HFFc6 (cell line): Measurements from ENCODE around the gene PSRC1. TPM values are rescaled to one million over a fixed set of nuclear protein-coding genes. Genes with fewer than 3 reads are reported as not detected.
"Not testable (repeated sequence)": the region's sequence is repeated elsewhere in the genome, so short reads cannot be mapped to it uniquely, and the experiment has no call there.

Source experiments
- DNase-seq: peaks from one replicate; pipeline ENCODE4 v3.0.0-alpha.2; 2018
- H3K27ac Mint-ChIP-seq: 2 replicates; pipeline ENCODE4 v1.8.0; 2020; ENCODE audit warnings: mild to moderate bottlenecking, mixed read lengths
- H3K27me3 Mint-ChIP-seq: 2 replicates; pipeline ENCODE4 v1.8.0; 2021; ENCODE audit warnings: mild to moderate bottlenecking, moderate library complexity, mixed read lengths; ENCODE audit not compliant: insufficient read depth
- H3K36me3 Mint-ChIP-seq: 2 replicates; pipeline ENCODE4 v1.8.0; 2021; ENCODE audit warnings: low read depth, mixed read lengths
- H3K4me1 Mint-ChIP-seq: 2 replicates; pipeline ENCODE4 v1.8.0; 2020; ENCODE audit warnings: low read depth, mixed read lengths
- H3K4me3 Mint-ChIP-seq: 2 replicates; pipeline ENCODE4 v1.8.0; 2020; ENCODE audit warnings: mild to moderate bottlenecking, moderate library complexity, mixed read lengths
- H3K9me3 Mint-ChIP-seq: 2 replicates; pipeline ENCODE4 v1.8.0; 2020; ENCODE audit warnings: mild to moderate bottlenecking, mixed read lengths
- total RNA-seq, 6 experiments: library from RNA; stranded (reverse); fragmentation: NEBNext Ultra II Directional; extraction: Animal tissue kit (Norgen Biotek cat#: 25700); gene quantifications; 2 replicates in 1 of 6; 3 replicates in 5 of 6; pipeline ENCODE4 v1.2.3, GENCODE V29; 2021
- TF ChIP-seq, protein P1 (sequence below): fragments of 200-600 bp; sonication (generic); IDR thresholded peaks from 2 replicates; pipeline ENCODE4 v1.5.0; 2021; ENCODE audit warnings: antibody characterized with exemption, mild to moderate bottlenecking

The PSRC1 gene
- total RNA-seq, 6 experiments from 2014 or later: 17.0 to 33.1 (median 30.4) TPM

DNA sequence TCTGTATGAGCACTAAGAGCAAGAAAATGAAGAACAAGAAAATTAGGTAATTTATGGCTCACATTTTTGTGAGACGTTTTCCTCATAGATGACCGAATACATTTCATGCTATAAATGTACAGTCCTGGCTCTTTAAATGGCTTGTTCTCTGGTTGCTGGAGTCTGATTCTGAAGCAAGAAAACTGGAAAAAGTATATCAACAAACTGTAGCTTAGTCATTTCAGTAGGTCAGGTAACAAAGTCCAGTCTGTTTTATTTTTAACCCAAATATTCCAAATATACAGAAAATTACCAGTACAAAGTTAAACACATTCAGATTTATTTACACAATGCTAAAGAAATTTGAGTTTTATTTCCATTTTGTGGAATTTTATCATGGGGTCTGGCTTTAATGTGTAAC, 26.4 kb upstream of the PSRC1 start:
- no peak overlapping the region for H3K27ac Mint-ChIP-seq
- H3K9me3 Mint-ChIP-seq: no peaks in the 10 kb centered on the region
- H3K36me3 Mint-ChIP-seq: peaks cover 16% of the 10 kb centered on the region
- H3K4me3 Mint-ChIP-seq: no peak overlapping the region
- TF ChIP-seq, protein P1, sequence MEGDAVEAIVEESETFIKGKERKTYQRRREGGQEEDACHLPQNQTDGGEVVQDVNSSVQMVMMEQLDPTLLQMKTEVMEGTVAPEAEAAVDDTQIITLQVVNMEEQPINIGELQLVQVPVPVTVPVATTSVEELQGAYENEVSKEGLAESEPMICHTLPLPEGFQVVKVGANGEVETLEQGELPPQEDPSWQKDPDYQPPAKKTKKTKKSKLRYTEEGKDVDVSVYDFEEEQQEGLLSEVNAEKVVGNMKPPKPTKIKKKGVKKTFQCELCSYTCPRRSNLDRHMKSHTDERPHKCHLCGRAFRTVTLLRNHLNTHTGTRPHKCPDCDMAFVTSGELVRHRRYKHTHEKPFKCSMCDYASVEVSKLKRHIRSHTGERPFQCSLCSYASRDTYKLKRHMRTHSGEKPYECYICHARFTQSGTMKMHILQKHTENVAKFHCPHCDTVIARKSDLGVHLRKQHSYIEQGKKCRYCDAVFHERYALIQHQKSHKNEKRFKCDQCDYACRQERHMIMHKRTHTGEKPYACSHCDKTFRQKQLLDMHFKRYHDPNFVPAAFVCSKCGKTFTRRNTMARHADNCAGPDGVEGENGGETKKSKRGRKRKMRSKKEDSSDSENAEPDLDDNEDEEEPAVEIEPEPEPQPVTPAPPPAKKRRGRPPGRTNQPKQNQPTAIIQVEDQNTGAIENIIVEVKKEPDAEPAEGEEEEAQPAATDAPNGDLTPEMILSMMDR: no peak
- peaks cover 2% of the 10 kb centered on the region for H3K4me1 Mint-ChIP-seq
- DNase-seq: no peak
- peaks cover 6% of the 10 kb centered on the region for H3K27me3 Mint-ChIP-seq

DNA sequence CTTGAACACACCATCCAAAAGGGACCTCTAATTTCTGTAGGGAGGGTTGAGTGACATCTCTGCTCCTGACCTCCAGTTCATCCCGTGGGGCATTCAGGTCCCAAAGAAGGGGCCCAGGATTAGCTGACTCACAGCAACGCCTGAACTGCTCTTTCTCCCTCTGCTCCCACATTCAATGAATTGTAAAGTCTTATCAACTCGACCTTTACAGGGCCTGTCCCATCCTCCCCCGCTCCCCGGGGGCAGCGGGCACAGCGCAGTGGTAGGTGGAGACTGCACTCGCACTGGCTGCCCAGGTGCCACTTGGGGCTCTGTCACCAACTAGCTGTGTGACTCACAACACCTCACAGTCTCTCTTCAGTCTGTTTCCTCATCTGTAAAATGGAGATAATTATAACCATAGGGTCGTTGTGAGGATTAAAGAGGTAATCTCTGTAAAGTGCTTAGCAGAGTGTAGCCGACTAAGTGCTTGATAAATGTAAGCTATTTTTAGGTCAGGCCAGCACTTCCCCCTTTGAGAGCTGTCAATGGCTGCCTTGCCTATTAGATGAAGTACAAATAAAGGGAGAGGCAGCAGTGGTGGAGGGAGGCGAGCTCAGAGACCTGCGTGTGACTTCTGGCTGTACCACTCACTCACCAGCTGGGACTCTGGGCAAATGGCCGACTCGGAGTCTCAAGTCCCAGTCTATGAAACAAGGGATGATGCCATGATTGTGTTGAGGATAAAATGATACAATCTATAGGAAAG, 24.5 kb upstream of the PSRC1 start:
- Mint-ChIP-seq H3K36me3 (0 out of 2 replicates have a peak, but pooled peaks cover 6% of the 10 kb centered on the region), H3K27ac (no peak overlapping the region), H3K4me3 (no peak overlapping the region), H3K9me3 (no peaks in the 10 kb centered on the region), H3K27me3 (peaks cover 6% of the 10 kb centered on the region; the same call in 1 of the 2 replicates), H3K4me1 (no peaks in the 10 kb centered on the region)
- TF ChIP-seq, protein P1: no peak
- DNase-seq: no peak

DNA sequence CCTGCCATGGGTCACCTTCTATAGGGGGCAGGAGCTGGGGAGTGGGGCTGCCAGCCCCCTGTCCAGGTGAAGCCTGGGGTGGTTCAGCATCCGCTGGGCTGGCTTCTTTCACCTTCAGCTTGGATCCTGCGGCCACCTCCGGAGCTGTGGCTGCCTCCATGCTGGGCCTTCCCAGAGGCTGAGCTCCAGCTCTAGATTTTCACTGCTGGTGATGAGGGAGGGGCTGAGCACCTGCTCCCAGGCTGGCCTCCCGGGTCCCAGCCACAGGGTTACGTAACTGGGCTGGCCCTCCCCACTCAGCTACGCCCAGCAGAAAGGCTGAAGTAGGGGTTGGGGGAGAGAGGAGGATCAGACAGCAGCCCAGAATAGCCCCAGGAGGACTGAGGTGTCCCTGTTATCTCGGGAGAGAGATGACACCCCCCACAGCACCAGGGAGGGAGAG, 23.9 kb upstream of the PSRC1 start, which contains the start of gene MYBPHL:
MYBPHL (minus strand) TSS at position 180 of the 442 bp plus-strand sequence; CDS start at position 160, 20 bp downstream.
- TF ChIP-seq, protein P1: no peak
- Mint-ChIP-seq H3K9me3 (no peaks in the 10 kb centered on the region), H3K27me3 (peaks cover 6% of the 10 kb centered on the region; the same call in 1 of the 2 replicates), H3K36me3 (0 out of 2 replicates have a peak, but pooled peaks cover 6% of the 10 kb centered on the region), H3K4me1 (no peaks in the 10 kb centered on the region), H3K4me3 (no peak within 1 kb of the TSS), H3K27ac (no peak within 1 kb of the TSS)
- DNase-seq: no peak

DNA sequence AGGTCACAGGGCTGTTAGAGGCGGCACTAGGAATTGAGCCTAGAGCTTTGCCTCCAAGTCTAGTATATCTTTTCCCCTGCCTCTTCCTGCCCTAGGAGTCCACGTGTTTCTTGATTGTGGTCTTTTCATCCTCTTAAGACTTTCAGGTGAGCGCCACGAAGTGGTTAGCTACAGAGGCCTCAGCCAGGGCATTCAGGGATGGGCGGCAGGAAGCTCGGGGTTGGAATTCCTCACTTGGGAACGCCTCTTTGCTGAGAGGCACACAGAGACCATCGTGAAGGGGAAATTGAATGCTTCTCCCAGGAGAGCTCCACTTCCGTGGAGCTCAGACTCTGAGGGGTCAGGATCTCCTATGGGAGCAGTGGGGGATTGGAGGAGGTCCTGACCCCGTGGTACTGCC, 23.0 kb upstream of the PSRC1 start:
- not testable (repeated sequence) for H3K27ac Mint-ChIP-seq, H3K4me1 Mint-ChIP-seq, H3K4me3 Mint-ChIP-seq, H3K36me3 Mint-ChIP-seq, DNase-seq, H3K27me3 Mint-ChIP-seq, H3K9me3 Mint-ChIP-seq

DNA sequence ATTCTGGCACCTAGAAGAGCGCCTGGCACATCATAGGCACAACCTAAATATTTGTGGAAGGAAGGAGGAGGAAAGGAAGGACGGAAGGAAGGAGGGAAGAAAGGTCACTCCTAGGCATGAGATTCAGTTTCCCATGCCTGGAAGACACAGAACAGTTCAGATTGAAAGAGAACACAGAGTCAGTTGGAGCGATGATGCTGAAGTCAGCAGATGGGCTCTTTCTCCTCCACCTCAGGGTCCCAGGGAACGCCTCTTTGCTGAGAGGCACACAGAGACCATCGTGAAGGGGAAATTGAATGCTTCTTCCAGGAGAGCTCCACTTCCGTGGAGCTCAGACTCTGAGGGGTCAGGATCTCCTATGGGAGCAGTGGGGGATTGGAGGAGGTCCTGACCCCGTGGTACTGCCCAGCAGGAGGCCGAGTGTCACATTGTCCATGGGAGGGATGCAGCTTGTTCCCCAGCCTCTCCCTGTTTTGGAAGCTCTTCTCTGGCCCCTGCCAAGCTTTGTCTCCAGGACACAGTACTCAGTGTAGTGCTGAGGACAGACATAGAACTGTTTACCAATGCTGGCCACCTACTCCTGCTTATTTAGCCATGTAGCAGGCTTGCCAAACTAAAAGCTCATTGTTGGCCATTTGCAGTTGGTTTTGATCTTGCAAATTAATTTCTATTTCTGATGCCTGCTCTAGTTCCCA, 21.4 kb upstream of the PSRC1 start:
- Mint-ChIP-seq H3K9me3 (no peaks in the 10 kb centered on the region), H3K27me3 (peaks cover 7% of the 10 kb centered on the region; the same call in 1 of the 2 replicates), H3K27ac (no peak overlapping the region), H3K4me3 (no peak overlapping the region), H3K4me1 (peaks cover 6% of the 10 kb centered on the region), H3K36me3 (0 out of 2 replicates have a peak, but pooled peaks cover 6% of the 10 kb centered on the region)
- TF ChIP-seq, protein P1: no peak
- DNase-seq: no peak

DNA sequence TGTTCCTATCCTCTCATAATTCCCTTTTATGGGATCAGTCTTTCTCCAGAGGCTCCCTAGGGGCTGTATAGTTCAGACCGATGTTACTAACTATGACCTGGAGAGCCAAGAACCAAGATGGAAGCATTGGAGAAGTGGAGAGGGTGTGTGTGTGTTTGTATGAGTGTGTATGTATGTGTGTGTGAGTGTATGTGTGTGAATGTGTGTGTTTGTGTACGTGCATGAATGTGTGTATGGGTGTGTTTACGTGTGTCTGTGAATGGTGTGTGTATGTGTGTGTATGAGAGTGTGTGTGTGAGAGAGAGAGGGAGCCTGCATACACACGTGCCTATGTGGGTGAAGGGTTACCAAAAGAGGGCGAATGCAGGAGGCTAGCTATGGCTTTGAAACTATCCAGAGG, 18.9 kb upstream of the PSRC1 start:
- H3K4me3 Mint-ChIP-seq: no peak overlapping the region
- peaks cover 3% of the 10 kb centered on the region; the same call in 1 of the 2 replicates for H3K27me3 Mint-ChIP-seq
- no peaks in the 10 kb centered on the region for H3K9me3 Mint-ChIP-seq
- no peak overlapping the region for H3K27ac Mint-ChIP-seq
- no peaks in the 10 kb centered on the region for H3K36me3 Mint-ChIP-seq
- TF ChIP-seq, protein P1: no peak
- DNase-seq: no peak
- peaks cover 22% of the 10 kb centered on the region for H3K4me1 Mint-ChIP-seq
